SIG-M5 treated with dmso at 0.1 percent for 504 hours (cell line): ENCODE measurements around the gene MALSU1.

Source experiments
- DNase-seq: peaks from one replicate; lab custom pipeline; 2025; ENCODE audit not compliant: unreplicated experiment; lab: John Stamatoyannopoulos, UW

Gene MALSU1

GRCh38 chr7:23335136-23335535 lies 36.0 kb downstream of the MALSU1 start:
- no peak for DNase-seq

DNA sequence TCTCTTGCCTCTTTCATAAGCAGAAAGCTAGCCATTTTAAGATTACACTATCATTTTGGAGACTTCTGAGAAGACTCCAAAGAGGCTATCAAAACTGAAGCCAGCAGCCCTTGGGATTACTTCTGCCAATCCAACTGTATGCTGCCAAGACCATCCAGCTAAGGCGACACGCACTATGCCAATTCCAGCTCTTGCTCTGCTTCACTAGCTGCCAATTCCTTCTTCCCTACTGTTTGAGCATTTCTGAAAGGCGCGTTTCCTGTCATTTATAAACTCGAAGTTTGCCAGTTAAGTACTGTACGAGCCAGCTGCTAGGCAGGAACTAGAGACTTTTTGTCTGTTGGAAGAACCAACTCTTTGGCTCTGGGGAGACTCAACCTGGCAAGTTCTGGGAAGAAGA lies 36.5 kb downstream of the MALSU1 start:
- no peak for DNase-seq

DNA sequence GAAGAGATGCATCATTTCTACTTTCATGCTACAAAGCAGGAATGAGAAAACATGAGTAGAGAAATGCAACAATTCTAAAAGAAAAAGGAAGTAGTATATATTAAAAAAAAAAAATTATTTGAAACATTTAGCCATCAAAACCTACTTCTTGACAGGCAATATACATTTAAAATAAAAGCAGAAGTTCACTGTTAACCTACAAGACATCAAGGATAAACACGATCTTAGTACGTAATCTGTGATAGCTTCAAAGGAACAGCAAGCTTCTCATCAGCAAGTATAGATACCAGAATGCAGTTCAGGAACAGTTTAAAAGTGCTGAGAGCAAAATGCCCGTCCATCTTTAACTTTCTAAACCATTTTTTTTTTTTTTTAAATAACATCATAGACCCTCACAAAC lies 36.9 kb downstream of the MALSU1 start:
- DNase-seq, result no peak

DNA sequence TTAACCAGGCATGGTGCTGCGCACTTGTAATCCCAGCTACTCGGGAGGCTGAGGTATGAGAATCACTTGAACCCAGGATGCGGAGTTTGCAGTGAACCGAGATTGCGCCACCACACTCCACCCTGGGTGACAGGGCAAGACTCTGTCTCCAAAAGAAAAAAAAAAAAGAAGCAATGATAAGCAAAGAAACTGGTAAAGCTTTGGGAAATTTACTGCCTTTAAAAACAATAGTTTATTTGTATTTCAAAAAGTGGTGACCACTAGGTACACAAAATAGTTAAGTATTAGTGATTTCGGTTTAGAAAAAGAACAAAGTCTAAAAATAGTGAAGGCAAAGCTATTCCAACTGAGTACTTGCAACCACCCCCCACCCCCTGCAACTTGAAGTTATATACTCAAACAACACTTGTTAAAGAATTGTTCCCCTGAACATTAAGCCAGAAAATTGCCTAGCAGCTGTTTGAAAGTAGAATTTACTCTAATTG lies 37.7 kb downstream of the MALSU1 start:
- DNase-seq, result no peak

DNA sequence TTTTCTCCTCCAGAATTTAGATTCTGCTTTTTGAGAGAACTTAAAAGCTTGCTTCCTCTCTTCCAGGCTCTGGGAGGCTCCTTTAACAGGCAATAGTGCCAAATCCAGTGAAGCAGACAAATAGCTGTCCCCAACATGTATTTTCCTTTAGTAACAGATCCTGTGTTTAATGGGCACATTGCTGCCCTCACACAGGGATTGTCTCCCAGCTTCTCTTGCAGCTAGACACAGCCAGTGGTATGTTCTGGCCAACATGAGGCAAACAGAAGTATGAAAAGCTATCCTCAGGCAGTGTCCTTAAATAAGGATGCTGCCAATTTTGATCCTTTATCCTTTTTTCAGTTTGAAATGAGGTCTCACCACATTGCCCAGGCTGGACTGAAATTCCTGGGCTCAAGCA lies 38.2 kb downstream of the MALSU1 start:
- no peak for DNase-seq

- DNase-seq, result no peak
Measured at GRCh38 chr7:23338439-23338838, 39.3 kb downstream of the MALSU1 start.

DNA sequence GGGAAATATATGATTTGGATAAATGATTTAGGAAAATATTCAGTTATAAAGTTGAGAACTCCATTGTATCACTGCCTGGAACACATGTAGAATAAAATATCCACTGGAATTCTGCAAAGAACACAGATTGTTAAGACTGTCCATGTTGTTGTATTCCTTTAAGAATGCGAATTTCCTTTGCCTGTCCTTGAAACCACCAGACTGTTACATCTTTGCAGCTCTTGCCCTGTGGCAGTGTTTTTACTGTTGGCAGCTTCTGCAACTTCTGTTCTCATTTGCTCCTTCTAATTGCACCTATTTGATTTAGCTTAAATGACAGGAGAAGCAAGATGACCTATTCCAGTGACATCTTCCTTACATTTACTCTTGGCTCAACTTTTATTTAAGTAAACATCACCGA lies 39.7 kb downstream of the MALSU1 start:
- DNase-seq, result no peak

DNA sequence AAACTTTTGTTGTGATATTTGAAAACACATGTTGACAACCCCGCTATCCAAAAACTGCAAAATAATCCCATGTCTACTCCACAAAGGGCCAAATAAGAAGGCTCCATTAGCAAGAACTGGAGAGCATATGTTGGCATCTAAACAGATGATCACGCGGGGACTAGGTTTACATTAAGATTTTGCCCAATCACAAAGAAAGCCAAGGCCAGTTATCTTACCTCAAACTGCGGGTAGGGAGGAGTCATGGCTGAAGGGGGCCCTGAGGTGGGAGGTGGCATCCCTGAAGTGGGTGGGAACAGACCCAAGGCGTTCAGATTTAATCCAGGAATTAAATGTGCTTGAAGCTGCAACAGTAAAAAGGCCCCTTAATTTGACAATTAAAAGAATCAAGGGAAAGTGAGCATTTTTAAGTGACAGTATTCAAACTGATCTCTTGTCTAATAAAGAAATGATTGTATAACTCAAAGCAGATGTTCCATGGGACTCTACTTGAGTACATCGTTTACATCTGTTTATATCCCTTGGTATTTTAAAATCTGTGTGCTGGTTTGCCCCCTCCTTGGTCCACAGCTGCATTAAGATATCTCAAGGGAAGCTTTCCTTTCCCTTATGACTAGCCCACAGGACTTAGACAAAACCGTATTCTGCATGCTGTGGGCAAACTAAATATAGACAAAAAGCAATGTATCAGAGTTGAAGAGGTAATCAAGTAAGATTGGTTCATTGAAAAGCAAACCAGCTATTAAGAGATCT lies 42.9 kb downstream of the MALSU1 start:
- no peak for DNase-seq

DNA sequence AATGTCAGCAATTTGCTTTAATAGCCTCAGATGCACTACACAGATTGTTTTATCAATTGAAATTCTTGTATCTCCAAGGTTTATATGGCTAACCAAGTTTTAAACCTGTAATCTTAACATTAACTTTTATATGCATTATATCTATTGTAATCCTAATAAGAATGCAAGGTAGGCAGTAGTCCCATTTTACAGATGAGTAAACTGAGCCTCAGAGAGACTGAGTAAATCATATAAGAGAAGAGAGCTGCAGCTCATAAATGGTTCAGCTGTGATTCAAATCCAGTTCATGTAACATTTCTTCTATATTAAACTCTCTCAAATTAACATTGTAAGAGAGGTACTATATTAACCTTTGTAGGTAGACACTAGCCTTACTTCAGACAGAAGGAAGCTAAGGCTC lies 44.0 kb downstream of the MALSU1 start:
- DNase-seq, result no peak

GRCh38 chr7:23343806-23344475 lies 44.8 kb downstream of the MALSU1 start:
- no peak for DNase-seq

- no peak for DNase-seq
Measured at GRCh38 chr7:23345601-23346000, 46.5 kb downstream of the MALSU1 start.

GRCh38 chr7:23346316-23346715 lies 47.2 kb downstream of the MALSU1 start:
- no peak for DNase-seq

DNA sequence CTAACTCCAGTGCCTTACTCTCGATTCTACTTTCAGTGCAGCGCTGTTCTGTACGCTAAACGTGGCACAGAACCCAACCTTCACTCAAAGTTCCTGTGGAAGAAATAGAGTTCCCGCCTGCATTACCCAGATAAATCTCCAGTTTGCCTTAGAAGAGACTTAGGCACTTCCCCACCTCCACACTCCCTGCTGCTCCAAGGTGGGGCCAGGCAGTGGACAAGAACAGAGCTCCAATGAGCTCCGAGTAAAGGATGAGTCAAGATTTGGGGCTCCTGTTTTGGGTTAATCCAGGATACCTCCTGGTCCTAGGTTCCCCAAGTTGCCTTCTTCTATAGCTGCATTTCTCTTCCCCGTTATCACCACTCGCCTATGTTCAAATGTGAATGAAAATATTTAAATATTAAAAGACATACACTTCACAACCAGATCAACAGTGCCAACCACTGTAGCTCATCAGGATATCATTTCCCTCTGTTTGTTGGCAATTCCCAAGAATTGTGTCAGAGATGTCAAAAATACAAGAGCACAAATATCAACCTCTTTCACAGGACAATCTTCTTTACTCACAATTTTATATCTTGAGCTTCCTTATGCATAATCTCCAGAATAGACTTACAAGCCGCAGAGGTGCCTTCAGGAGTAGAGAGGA lies 48.0 kb downstream of the MALSU1 start:
- DNase-seq, result no peak

- no peak for DNase-seq
Measured at GRCh38 chr7:23347682-23348180, 48.6 kb downstream of the MALSU1 start.

DNA sequence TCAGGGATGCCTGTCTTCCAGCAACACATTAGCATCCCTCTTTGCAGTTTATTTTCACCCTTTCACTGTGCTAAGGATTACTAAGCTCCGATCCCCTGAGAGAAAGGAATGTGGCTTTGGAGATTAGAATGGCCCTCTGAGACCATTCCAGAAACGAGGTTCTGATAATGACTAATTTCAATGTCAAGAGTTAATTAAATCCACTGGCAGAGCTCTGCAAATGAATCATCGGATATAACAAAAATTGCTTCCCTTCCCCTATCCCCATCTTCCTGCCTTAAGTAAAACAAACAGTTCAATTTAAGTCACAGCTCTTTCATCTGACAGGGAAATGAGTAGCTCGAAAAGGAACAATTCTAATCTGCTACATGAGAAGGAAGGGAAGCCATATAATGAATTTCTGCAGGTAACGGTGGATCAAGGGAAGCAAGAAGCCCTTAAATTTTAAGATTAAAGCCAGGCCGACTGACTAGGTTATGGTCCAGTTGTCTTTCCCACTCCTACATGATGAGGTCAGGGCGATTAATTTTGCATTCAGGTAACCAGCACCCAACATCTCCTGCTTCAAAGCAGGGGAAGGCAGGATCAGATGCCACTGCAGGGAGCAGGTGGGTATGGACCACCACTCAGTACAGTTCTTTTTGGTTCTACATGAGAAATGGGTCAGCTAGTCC lies 50.5 kb downstream of the MALSU1 start:
- DNase-seq, result no peak

DNA sequence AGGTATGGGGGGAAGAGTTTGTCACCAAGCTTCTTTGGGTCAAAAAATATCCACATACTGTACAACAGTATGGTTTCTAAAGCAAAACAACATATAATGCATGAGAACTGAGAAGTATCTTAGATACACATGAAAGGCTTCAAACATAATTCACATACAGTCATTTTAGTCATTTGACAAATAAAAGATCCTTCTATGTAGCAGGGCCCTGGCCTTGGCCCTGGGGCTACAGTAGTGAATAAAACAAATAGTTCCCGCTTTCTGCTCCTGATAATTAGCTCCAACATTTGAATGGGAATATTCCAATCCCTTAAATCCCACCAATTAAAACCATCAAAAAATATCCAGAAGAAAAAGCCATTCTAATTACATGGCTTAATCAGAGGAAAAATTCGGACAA lies 51.3 kb downstream of the MALSU1 start:
- no peak for DNase-seq

GRCh38 chr7:23353172-23353571 lies 54.0 kb downstream of the MALSU1 start:
- DNase-seq, result no peak

DNA sequence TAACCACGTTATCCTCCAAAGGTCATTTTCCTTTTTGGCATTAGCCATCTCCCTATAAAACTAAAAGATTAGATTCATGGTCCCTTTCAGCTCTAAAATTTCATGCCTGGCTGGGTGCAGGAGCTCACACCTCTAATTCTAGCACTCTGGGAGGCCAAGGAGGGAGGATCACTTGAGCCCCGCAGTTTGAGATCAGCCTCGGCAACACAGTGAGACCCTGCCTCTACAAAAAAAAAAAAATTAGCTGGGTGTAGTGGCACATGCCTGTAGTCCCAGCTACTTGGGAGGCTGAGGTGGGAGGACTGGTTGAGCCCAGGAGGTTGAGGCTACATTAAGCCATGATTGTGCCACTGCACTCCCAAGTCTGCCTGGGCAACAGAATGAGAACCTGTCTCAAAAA lies 57.0 kb downstream of the MALSU1 start:
- no peak for DNase-seq

- no peak for DNase-seq
Measured at GRCh38 chr7:23356726-23357125, 57.6 kb downstream of the MALSU1 start.

DNA sequence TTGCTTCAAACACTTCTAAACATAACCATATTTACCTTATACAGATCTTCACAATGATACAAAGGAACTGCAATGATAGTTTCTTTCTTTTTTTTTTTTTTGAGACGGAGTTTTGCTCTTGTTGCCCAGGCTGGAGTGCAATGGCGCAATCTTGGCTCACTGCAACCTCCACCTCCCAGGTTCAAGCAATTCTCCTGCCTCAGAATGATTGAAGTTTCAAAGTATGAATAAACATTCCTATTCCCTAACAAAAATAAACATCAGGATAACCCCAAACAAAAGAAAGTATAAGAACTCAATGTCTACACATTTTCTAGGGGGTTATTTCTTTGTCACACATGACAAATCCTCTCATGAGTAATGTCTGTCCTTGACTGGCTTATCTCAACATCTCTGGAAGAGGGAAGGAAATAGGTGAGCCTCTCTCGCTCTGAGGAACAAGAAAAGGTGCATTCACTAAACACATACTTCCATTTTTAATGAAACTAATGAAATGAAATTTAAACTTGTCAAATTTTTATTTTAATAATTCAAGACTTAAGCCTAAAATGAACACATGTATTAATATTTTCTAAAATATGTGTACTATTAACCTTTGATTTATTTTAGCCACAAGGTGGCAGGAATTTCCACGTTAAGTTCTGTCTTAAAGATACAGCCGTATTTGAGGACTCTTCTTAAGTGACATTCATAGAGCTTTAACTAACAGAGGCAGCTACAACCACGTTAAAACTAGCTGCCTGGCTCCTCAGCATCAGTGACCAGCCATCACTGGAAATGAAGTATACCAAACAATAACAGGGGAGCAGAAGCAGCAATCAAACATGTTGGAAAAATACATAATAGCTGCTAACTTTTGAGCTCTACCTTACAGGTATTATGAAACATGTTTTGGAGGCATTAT lies 58.3 kb downstream of the MALSU1 start:
- DNase-seq, result no peak
